Measurements from ENCODE around the gene CIRBP. TPM values are rescaled to one million over a fixed set of nuclear protein-coding genes. Genes with fewer than 3 reads are reported as not detected.

Gene CIRBP
- total and polyA plus RNA-seq, 9 of the 15 experiments (the other 6 are each of a cell fraction or from before 2014, with no cell fraction given): 20.5 to 327 (median 176) TPM

DNA sequence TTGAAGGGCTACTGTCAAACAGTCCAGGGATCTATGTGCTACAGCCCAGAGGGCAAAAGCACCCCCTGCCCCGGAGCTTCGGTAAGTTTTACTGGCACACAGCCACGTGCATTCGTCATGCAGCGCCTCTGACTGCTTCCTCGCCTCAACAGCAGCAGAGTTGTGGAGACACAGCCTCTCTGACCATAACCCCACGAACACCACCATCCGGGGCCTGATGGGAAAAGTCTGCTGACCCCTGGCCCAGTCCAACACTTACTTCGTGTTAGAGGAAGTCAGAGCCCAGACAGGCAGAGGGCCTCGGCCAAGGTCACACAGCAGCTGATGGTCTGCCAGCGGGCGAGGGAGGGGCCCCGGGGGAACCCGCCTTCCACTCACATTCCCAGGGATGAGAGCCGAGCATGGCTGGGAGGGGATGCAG, 36.5 kb upstream of the CIRBP start:
- FAIRE-seq (no peak), ATAC-seq (no peak), DNase-seq (ENCODE audit: extremely low read depth in 1 of 4, low spot score in 3 of 4) (no peak)
- Histone ChIP-seq H3K4me2 (ENCODE audit: insufficient read depth, low read length) (no peak overlapping the region), H3K9me1 (ENCODE audit: control insufficient read depth, insufficient read depth, low read length) (no peaks in the 10 kb centered on the region), H3K27me3 (ENCODE audit: control insufficient read depth in 2 of 2, insufficient read depth in 2 of 2, low read length in 2 of 2) (no peaks in the 10 kb centered on the region), H3K4me1 (replicated peaks in 1 of 2; ENCODE audit: control insufficient read depth in 2 of 2, insufficient read depth in 2 of 2, low read length in 2 of 2) (peaks cover 3 to 77% of the 10 kb centered on the region in 2 experiments; a peak in 4 of 5 replicates), H3K9me3 (replicated peaks; ENCODE audit: control insufficient read depth, insufficient read depth, low read depth, low read length) (no peaks in the 10 kb centered on the region; the same call in 1 of the 2 replicates), H3K27ac (ENCODE audit: extremely low read depth, low read depth, low read length) (peak overlapping the region; percentile 2; the same call in 1 of the 3 replicates), H3K79me2 (ENCODE audit: control insufficient read depth, insufficient read depth, low read length) (peaks cover 7% of the 10 kb centered on the region; the same call in 1 of the 3 replicates), H2AFZ (ENCODE audit: low read depth, low read length) (no peak overlapping the region), H3K4me3 (no peak overlapping the region), H3K9ac (ENCODE audit: insufficient read depth in 1 of 2, low read depth in 2 of 2, low read length in 2 of 2) (peak overlapping the region in 1 of 2 experiments; percentile 86; a peak in 2 of 4 replicates), H3K36me3 (ENCODE audit: control insufficient read depth, insufficient read depth, low read length) (peaks cover 46% of the 10 kb centered on the region; the same call in 1 of the 3 replicates), H4K20me1 (replicated peaks; ENCODE audit: control insufficient read depth, insufficient read depth, low read length) (no peaks in the 10 kb centered on the region)
- POLR2A ChIA-PET: interaction anchor here (0.7 to 1.5 kb wide), 2 partner anchors 15 to 36 kb away, joined by 3 to 7 read pairs; partner anchors contain the start of gene CIRBP
- WGBS (ENCODE audit: insufficient coverage, low coverage, missing lambda C conversion rate): 52% methylated on average over 15 of the region's 15 CpGs
- in situ Hi-C loops (cut with MboI) (loop anchor here (25.0 kb wide), 1 partner anchor 470 kb away; the partner anchor contains the start of gene MISP), intact Hi-C loops (cut with micrococcal nuclease) (no loop called here)
- BruUV-seq (replicated peaks): no TSS peak
- CTCF ChIA-PET (ENCODE audit: low intra/inter-chr PET ratio): no interaction called here
- TF ChIP-seq SLC30A9 (CRISPR knock-in tag; IDR thresholded peaks at IDR 0.05): no peak
- TF ChIP-seq ZBTB33 (CRISPR knock-in tag; IDR thresholded peaks at IDR 0.05): 0 out of 2 replicates have a peak, but pooled peaks have one; percentile 23
- no peak for TF ChIP-seq NRF1 (conservative IDR thresholded peaks at IDR 0.05 in 1 of 2, IDR thresholded peaks at IDR 0.05 in 1 of 2)
- TF ChIP-seq, protein P1, sequence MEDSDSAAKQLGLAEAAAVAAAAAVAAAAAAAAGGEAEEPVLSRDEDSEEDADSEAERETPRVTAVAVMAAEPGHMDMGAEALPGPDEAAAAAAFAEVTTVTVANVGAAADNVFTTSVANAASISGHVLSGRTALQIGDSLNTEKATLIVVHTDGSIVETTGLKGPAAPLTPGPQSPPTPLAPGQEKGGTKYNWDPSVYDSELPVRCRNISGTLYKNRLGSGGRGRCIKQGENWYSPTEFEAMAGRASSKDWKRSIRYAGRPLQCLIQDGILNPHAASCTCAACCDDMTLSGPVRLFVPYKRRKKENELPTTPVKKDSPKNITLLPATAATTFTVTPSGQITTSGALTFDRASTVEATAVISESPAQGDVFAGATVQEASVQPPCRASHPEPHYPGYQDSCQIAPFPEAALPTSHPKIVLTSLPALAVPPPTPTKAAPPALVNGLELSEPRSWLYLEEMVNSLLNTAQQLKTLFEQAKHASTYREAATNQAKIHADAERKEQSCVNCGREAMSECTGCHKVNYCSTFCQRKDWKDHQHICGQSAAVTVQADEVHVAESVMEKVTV (CRISPR knock-in tag; IDR thresholded peaks at IDR 0.05): no peak
- TF ChIP-seq BCOR (IDR thresholded peaks at IDR 0.05): peak; percentile 25; the same call in 1 of the 2 replicates
- TF ChIP-seq ILK (tag; IDR thresholded peaks at IDR 0.05; ENCODE audit: borderline replicate concordance, low read depth): no peak
- no peak for TF ChIP-seq PPARD (CRISPR knock-in tag; IDR thresholded peaks at IDR 0.05)
- no peak for TF ChIP-seq ZHX1 (conservative IDR thresholded peaks at IDR 0.05; ENCODE audit: low read length)
- TF ChIP-seq ZFP36 (IDR thresholded peaks at IDR 0.05; ENCODE audit: low read depth, low read length, partially characterized antibody): peak; percentile 29
- TF ChIP-seq BCL6 (CRISPR knock-in tag; IDR thresholded peaks at IDR 0.05): no peak
- no peak for TF ChIP-seq ZFP30 (CRISPR knock-in tag; IDR thresholded peaks at IDR 0.05; ENCODE audit: borderline replicate concordance)

All from K562 (cell line).